HG02759 (cell line): ENCODE measurements around the gene CLMN.

Experiments
- ATAC-seq: cut with Tn5 transposase; IDR thresholded peaks from one replicate; pipeline ENCODE4 v1.9.1; 2021; ENCODE audit warnings: mild to moderate bottlenecking, moderate library complexity; ENCODE audit not compliant: unreplicated experiment

Gene CLMN

GRCh38 chr14:95319312-95320077 is at the start of gene CLMN:
TSS of gene CLMN (minus strand) at chr14:95319908. CDS start at chr14:95319792, 116 bp downstream.
- ATAC-seq = peak; percentile 59

- ATAC-seq = no peak
Observed at GRCh38 chr14:95365401-95365800, 45.7 kb upstream of the CLMN start.

GRCh38 chr14:95364481-95365209 is 44.9 kb upstream of the CLMN start:
- no peak for ATAC-seq

GRCh38 chr14:95363468-95363954 is 43.8 kb upstream of the CLMN start:
- ATAC-seq = no peak

GRCh38 chr14:95362138-95362494 is 42.4 kb upstream of the CLMN start:
- ATAC-seq = no peak

- peak; percentile 71 for ATAC-seq
Observed at GRCh38 chr14:95361373-95362137, 41.8 kb upstream of the CLMN start.

GRCh38 chr14:95360828-95361227 is 41.1 kb upstream of the CLMN start:
- no peak for ATAC-seq

GRCh38 chr14:95359994-95360826 is 40.5 kb upstream of the CLMN start:
- no peak for ATAC-seq

- no peak for ATAC-seq
Observed at GRCh38 chr14:95356245-95356869, 36.6 kb upstream of the CLMN start.

- no peak for ATAC-seq
Observed at GRCh38 chr14:95355422-95355821, 35.7 kb upstream of the CLMN start.

GRCh38 chr14:95354834-95355233 is 35.1 kb upstream of the CLMN start:
- ATAC-seq = no peak

- no peak for ATAC-seq
Observed at GRCh38 chr14:95353664-95354063, 34.0 kb upstream of the CLMN start.

- ATAC-seq = no peak
Observed at GRCh38 chr14:95353007-95353406, 33.3 kb upstream of the CLMN start.

GRCh38 chr14:95352481-95352880 is 32.8 kb upstream of the CLMN start:
- no peak for ATAC-seq

- ATAC-seq = no peak
Observed at GRCh38 chr14:95349241-95349640, 29.5 kb upstream of the CLMN start.

GRCh38 chr14:95348395-95349080 is 28.8 kb upstream of the CLMN start:
- ATAC-seq = no peak

- no peak for ATAC-seq
Observed at GRCh38 chr14:95346820-95347219, 27.1 kb upstream of the CLMN start.

GRCh38 chr14:95346266-95346665 is 26.6 kb upstream of the CLMN start:
- ATAC-seq = no peak

GRCh38 chr14:95345032-95345431 is 25.3 kb upstream of the CLMN start:
- peak; percentile 60 for ATAC-seq

GRCh38 chr14:95344536-95344935 is 24.8 kb upstream of the CLMN start:
- no peak for ATAC-seq
